ENCODE results near the gene VPS54. TPM values are rescaled to one million over a fixed set of nuclear protein-coding genes. Genes with fewer than 3 reads are reported as not detected.
A peak's percentile ranks its signal among the peaks of the same experiment; 100 is the strongest.

Gene VPS54
- total RNA-seq, 2 experiments from 2014 or later: 15.2 to 16.0 TPM

DNA sequence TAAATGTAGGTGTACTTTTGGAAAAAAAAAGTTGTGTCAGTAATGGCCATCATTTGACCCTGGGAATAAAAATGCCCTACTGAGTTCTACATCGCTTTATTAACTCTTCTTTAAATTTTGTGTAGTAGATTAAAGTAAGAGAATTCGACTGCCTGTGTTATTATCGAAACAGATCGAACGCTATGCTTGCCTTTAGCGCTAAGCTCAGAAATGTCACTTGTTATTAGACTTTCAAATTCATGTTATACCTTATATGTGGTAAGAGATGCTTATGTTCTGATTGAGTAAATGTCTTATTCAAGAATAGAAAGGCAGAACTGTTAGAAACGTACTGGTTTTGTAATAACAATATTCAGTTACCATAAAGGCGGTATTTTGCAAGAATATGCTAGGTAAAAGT is 176.1 kb downstream of the VPS54 start:
- DNase-seq (no peak), ATAC-seq (ENCODE audit: low read depth) (no peak)
- Mint-ChIP-seq H3K4me3 (peak overlapping the region; percentile 95), H3K9me3 (peaks cover 13% of the 10 kb centered on the region), H3K4me1 (peaks cover 39% of the 10 kb centered on the region), H3K36me3 (peaks cover 53% of the 10 kb centered on the region), H3K27ac (peak overlapping the region; percentile 98), H3K27me3 (peaks cover 2% of the 10 kb centered on the region)
- POLR2A ChIA-PET: interaction anchor here (2.3 to 7.6 kb wide), 3 partner anchors 12 to 255 kb away, joined by 13 to 286 read pairs (median 36); partner anchors contain the start of genes MDH1, VPS54 and WDPCP

GRCh38 chr2:63842149-63843061 is 176.8 kb downstream of the VPS54 start:
- Mint-ChIP-seq H3K27me3 (peaks cover 2% of the 10 kb centered on the region), H3K4me3 (peak overlapping the region; percentile 95), H3K27ac (peak overlapping the region; percentile 98), H3K36me3 (peaks cover 47% of the 10 kb centered on the region), H3K4me1 (peaks cover 37% of the 10 kb centered on the region), H3K9me3 (peaks cover 6% of the 10 kb centered on the region)
- DNase-seq (peak; percentile 37), ATAC-seq (ENCODE audit: low read depth) (no peak)
- POLR2A ChIA-PET: interaction anchor here (0.6 to 7.6 kb wide), 14 partner anchors 13 to 682 kb away, joined by 3 to 286 read pairs (median 4); partner anchors contain the start of genes AFTPH, MDH1, VPS54 and WDPCP

Other genes with a start within 250 kb of the VPS54 start
- 100 to 1,000 TPM; 127 to 139 TPM for gene UGP2, start 177.5 kb downstream of the VPS54 start, total RNA-seq
- gene PELI1, start 125.0 kb upstream of the VPS54 start, total RNA-seq: 10 to 100 TPM; 22.6 to 25.7 TPM

All from activated naive CD8-positive, alpha-beta T cell treated with anti-CD3 and anti-CD28 coated beads, Interleukin-2, amount 10 ng/mL, durations not matched to agents 7 days and 5 days (primary cell).